Kidney epithelial cell (primary cell): ENCODE measurements around the gene MPG. TPM values are rescaled to one million over a fixed set of nuclear protein-coding genes. Genes with fewer than 3 reads are reported as not detected.

Source experiments
- DNase-seq: peaks from one replicate; pipeline ENCODE4 v3.0.0-alpha.2; 2010; ENCODE audit warnings: low read depth
- H3K27me3 ChIP-seq: 2 replicates; pipeline ENCODE4 v1.6.0; 2011; ENCODE audit warnings: low read length; ENCODE audit not compliant: control insufficient read depth, insufficient read depth
- H3K36me3 ChIP-seq: 2 replicates; pipeline ENCODE4 v1.5.1; 2011; ENCODE audit warnings: low read length; ENCODE audit not compliant: control insufficient read depth, insufficient read depth
- H3K4me3 ChIP-seq: 2 replicates; pipeline ENCODE4 v1.5.1; 2011; ENCODE audit warnings: low read depth, mild to moderate bottlenecking, control low read depth, low read length
- total RNA-seq: library from RNA; depleted of rRNA; stranded (reverse); fragments of >200 nt; gene quantifications from 2 replicates; pipeline ENCODE4 v1.2.3, GENCODE V29; 2015
- TF ChIP-seq, protein P1 (sequence below): IDR thresholded peaks from 2 replicates; pipeline ENCODE4 v1.5.1; 2011; ENCODE audit warnings: mild to moderate bottlenecking, moderate library complexity, low read length, control low read depth, inconsistent platforms; ENCODE audit not compliant: insufficient read depth, poor library complexity, severe bottlenecking

Gene MPG
- total RNA-seq, 1 donor from 2014 or later: 130 TPM

DNA sequence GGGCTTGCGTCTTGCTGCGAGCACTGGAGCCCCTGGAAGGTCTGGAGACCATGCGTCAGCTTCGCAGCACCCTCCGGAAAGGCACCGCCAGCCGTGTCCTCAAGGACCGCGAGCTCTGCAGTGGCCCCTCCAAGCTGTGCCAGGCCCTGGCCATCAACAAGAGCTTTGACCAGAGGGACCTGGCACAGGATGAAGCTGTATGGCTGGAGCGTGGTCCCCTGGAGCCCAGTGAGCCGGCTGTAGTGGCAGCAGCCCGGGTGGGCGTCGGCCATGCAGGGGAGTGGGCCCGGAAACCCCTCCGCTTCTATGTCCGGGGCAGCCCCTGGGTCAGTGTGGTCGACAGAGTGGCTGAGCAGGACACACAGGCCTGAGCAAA lies 7.4 kb downstream of the MPG start:
- no peaks in the 10 kb centered on the region for H3K27me3 ChIP-seq
- peaks cover 2% of the 10 kb centered on the region for H3K36me3 ChIP-seq
- DNase-seq: no peak
- TF ChIP-seq, protein P1, sequence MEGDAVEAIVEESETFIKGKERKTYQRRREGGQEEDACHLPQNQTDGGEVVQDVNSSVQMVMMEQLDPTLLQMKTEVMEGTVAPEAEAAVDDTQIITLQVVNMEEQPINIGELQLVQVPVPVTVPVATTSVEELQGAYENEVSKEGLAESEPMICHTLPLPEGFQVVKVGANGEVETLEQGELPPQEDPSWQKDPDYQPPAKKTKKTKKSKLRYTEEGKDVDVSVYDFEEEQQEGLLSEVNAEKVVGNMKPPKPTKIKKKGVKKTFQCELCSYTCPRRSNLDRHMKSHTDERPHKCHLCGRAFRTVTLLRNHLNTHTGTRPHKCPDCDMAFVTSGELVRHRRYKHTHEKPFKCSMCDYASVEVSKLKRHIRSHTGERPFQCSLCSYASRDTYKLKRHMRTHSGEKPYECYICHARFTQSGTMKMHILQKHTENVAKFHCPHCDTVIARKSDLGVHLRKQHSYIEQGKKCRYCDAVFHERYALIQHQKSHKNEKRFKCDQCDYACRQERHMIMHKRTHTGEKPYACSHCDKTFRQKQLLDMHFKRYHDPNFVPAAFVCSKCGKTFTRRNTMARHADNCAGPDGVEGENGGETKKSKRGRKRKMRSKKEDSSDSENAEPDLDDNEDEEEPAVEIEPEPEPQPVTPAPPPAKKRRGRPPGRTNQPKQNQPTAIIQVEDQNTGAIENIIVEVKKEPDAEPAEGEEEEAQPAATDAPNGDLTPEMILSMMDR: no peak
- no peak overlapping the region for H3K4me3 ChIP-seq

DNA sequence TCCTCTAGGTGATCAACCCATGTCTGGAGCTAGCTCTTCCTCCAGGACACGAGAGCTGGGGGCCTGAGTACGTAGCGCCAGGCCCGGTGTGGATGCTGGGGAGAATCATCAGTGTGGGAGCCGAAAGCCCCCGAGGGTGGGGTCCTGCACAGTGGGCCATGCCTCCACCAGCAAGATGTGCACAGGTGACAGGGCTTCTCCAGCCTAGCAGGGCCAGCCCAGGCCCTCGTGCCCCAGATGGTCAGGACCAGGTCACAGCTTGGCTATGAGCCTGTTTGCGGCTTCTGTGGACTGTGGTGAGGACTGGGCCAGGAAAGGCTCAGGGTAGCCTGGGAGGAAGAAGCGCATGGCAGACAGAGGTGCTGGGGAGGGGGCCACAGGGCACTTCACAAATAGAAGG lies 7.8 kb downstream of the MPG start:
- TF ChIP-seq, protein P1: no peak
- H3K36me3 ChIP-seq: peaks cover 2% of the 10 kb centered on the region
- H3K4me3 ChIP-seq: no peak overlapping the region
- DNase-seq: no peak
- no peaks in the 10 kb centered on the region for H3K27me3 ChIP-seq

DNA sequence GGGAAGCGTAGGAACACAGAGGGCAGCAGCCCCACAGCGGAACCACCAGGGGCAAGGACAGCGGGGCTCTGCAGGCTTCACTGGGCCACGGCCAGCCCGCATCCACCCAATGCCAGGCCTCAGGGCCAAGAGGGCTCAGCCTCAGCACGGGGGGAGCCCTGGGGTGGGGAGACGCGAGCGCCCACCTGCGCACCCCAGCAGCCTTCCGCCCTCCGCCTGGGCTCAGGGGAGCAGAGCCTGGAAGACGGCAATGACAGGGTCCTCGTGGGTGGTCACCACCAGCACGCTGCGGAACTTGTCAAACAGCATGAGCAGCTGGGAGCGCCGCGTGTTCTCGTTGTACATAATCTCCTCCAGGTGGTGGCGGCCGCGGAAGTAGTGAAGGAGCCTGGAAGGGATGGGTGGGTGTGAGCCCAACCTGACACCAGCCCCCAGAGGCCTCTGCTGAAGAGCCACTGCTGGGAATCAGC lies 8.5 kb downstream of the MPG start:
- TF ChIP-seq, protein P1: no peak
- H3K36me3 ChIP-seq: peaks cover 2% of the 10 kb centered on the region
- no peak overlapping the region for H3K4me3 ChIP-seq
- DNase-seq: no peak
- no peaks in the 10 kb centered on the region for H3K27me3 ChIP-seq

DNA sequence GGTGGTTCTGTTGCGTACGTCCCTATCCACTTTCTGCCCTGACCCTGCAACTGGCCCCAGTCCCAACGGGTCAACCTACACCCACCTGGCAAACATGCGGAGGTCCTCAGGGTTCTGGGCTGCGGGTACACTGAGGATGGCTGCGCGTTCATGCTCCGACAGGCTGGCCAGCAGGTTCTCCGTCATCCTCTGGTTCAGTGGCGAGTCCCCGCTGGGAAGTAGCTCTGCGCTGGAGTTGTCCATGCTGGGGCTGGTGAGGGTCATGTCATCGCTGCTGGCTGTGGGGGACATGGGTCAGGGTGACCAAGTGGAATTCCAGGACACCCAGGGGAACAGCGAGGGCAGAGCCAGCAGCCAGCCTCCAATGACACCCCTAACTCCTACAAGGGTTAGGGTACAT lies 10.6 kb downstream of the MPG start:
- Histone ChIP-seq H3K27me3 (no peaks in the 10 kb centered on the region), H3K4me3 (no peak overlapping the region), H3K36me3 (peaks cover 2% of the 10 kb centered on the region)
- TF ChIP-seq, protein P1: no peak
- DNase-seq: no peak

DNA sequence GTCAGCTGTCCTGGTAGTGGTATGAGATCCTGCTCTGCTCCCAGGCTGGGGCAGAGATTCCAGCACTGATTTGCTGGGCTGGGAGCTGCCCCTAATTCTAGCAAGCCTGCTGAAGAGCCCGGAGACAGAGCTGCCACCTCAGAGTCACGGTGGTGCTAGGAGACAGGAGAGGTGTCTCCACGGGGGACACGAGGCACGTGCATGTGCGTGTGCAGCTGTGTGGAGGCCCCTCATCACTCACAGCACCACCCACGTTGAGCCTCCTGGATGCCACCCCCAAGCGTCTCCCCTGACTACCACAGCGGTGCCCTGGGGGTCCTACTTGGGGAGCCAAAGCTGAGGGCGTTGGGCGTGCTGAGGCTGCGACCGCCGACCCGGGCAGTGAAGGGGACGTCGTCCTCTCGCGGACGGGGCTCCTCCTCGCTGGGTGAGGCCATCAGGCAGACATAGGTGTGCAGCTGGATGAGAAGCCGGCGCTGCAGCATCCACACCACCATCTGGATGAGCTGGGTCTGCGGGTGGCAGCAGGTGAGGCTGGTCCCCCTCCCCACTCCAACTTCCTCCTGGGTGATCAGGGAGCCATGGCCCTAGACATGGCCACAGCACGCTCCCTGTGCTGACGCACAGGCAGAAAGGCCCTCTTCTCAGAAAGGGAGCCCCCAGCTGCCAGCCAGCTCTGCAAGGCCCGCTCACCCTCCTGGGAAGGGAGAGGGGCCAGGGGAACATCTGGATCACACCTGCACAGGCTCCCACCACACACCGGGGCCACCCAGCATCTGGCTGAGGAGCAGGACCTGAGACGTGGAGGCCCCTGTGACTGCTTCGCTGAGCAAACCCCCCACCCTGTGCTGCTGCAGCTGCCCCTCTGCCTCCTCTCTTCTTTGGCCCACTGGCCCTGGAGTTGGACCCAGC lies 11.6 kb downstream of the MPG start:
- Histone ChIP-seq H3K36me3 (peaks cover 2% of the 10 kb centered on the region), H3K4me3 (no peak overlapping the region), H3K27me3 (no peaks in the 10 kb centered on the region)
- no peak for DNase-seq
- TF ChIP-seq, protein P1: no peak
